Osteocyte (in vitro differentiated cells): ENCODE data around the gene CNTNAP2. TPM values are rescaled to one million over a fixed set of nuclear protein-coding genes. Genes with fewer than 3 reads are reported as not detected.

Experiments used
- DNase-seq: peaks from one replicate; pipeline ENCODE4 v3.0.0; 2021; ENCODE audit warnings: mixed read lengths; ENCODE audit not compliant: unreplicated experiment; ENCODE audit errors: extremely low spot score
- H3K27ac Mint-ChIP-seq: one replicate; pipeline ENCODE4 v1.8.0; 2021; ENCODE audit warnings: mild to moderate bottlenecking, mixed read lengths; ENCODE audit not compliant: unreplicated experiment
- H3K27me3 Mint-ChIP-seq: one replicate; pipeline ENCODE4 v1.8.0; 2021; ENCODE audit warnings: mixed read lengths; ENCODE audit not compliant: unreplicated experiment
- H3K36me3 Mint-ChIP-seq: one replicate; pipeline ENCODE4 v1.8.0; 2021; ENCODE audit warnings: mixed read lengths; ENCODE audit not compliant: unreplicated experiment
- H3K4me1 Mint-ChIP-seq: one replicate; pipeline ENCODE4 v1.8.0; 2021; ENCODE audit warnings: mixed read lengths; ENCODE audit not compliant: unreplicated experiment
- H3K4me3 Mint-ChIP-seq: one replicate; pipeline ENCODE4 v1.8.0; 2021; ENCODE audit warnings: mild to moderate bottlenecking, moderate library complexity, mixed read lengths; ENCODE audit not compliant: unreplicated experiment
- H3K9me3 Mint-ChIP-seq: one replicate; pipeline ENCODE4 v1.8.0; 2021; ENCODE audit warnings: mixed read lengths; ENCODE audit not compliant: unreplicated experiment
- CTCF ChIP-seq: fragments of 200-600 bp; sonication (generic); IDR thresholded peaks from 2 replicates; pipeline ENCODE4 v1.5.0; 2021; ENCODE audit warnings: antibody characterized with exemption, mild to moderate bottlenecking, moderate library complexity
- total RNA-seq: library from RNA; stranded (reverse); gene quantifications from 2 replicates; pipeline ENCODE4 v1.2.1, GENCODE V29; 2021

The CNTNAP2 gene
- total RNA-seq, 1 donor from 2014 or later, result 1.4 TPM

DNA sequence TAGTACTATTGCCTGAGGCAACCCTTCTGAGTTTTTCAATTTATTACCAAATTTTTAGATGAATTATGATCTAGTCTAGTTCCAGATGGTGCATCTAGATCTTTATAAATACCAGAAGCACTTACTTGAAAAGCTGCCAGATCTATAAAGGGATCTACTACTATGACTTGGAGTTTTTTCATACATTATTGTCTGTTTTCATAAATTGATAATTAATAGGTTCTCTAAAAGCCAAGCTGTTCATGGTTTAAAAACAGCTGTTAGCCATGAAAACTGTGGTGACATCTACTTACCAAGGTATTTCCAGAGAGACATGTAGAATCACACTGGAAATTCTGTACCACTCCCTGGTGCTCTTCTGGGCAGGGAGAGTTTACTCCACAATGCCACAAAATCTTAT, 1687.4 kb downstream of the CNTNAP2 start:
- H3K4me1 Mint-ChIP-seq, result no peaks in the 10 kb centered on the region
- no peaks in the 10 kb centered on the region for H3K36me3 Mint-ChIP-seq
- H3K27me3 Mint-ChIP-seq, result no peaks in the 10 kb centered on the region
- no peak overlapping the region for H3K4me3 Mint-ChIP-seq
- no peak for TF ChIP-seq CTCF
- no peak overlapping the region for H3K27ac Mint-ChIP-seq
- peaks cover 14% of the 10 kb centered on the region for H3K9me3 Mint-ChIP-seq
- no peak for DNase-seq

DNA sequence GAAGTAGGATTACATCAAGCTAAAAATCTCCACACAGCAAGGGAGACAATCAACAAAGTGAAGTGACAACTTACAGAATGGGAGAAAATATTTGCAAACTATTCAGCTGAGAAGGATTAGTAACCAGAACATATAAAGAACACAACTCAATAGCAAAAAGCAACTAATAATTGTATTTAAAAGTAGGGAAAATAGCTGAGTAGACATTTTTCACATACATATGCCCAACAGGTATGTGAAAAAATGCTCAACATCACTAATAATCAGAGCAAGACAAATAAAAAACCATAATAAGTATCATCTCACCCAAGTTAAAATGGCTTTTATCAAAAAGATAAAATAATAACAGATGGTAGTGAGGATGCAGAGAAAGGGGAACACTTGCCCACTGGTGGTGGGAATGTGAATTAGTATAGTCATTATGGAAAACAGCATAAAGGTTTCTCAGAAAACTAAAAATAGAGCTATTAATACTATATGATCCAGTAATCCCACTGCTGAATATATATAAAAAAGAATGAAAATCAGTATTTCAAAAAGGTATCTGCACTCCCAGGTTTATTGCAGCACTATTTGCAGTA, 1689.5 kb downstream of the CNTNAP2 start:
- TF ChIP-seq CTCF, result no peak
- DNase-seq, result no peak
- Mint-ChIP-seq H3K27me3 (no peaks in the 10 kb centered on the region), H3K4me3 (no peak overlapping the region), H3K36me3 (no peaks in the 10 kb centered on the region), H3K4me1 (no peaks in the 10 kb centered on the region), H3K27ac (no peak overlapping the region), H3K9me3 (peaks cover 14% of the 10 kb centered on the region)

DNA sequence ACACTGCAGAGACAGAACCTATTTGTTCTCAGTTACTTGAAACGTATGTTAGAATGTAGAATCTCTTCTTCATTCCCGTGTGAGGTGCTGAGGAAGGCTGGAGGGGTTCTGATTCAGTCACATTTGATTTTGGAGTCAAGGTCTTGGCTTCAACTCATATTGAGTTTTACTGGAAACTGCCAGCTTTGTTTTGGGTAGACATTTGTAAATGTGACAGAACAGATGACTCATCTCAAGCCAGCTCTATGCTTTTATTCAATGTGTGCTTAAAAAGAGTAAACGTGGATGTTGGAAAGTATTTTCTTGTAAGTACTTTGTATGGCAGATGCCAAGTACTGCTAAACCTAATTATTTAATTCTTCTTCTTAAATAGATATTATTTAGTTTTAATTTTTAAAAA, 1693.2 kb downstream of the CNTNAP2 start:
- Mint-ChIP-seq H3K27me3 (no peaks in the 10 kb centered on the region), H3K4me3 (no peak overlapping the region), H3K9me3 (peaks cover 14% of the 10 kb centered on the region), H3K36me3 (no peaks in the 10 kb centered on the region), H3K27ac (no peak overlapping the region), H3K4me1 (no peaks in the 10 kb centered on the region)
- no peak for DNase-seq
- no peak for TF ChIP-seq CTCF

GRCh38 chr7:147810269-147810668, 1693.7 kb downstream of the CNTNAP2 start:
- Mint-ChIP-seq H3K4me1 (no peaks in the 10 kb centered on the region), H3K36me3 (no peaks in the 10 kb centered on the region), H3K9me3 (peaks cover 14% of the 10 kb centered on the region), H3K27me3 (no peaks in the 10 kb centered on the region), H3K27ac (no peak overlapping the region), H3K4me3 (no peak overlapping the region)
- no peak for TF ChIP-seq CTCF
- DNase-seq, result no peak

DNA sequence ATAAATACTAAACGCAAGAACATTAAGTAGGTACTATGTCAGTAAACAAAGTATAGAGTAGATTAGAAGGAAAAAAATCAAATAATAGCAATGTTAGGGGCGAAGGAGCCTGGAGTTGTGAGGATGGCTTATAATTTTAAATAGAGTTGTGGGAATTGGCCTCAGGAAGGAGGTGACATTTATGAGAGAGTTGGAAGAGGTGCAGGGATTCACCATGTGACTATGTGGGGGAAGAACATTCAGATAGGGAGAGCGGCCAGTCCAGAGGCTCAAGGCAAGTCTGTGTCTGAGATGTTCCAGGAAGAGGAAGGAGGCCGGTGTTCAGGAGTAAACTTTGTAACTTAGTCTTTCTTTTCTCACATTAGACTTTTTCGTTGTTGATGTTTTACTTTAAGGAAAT, 1695.3 kb downstream of the CNTNAP2 start:
- DNase-seq, result no peak
- H3K4me1 Mint-ChIP-seq, result no peaks in the 10 kb centered on the region

More for the DNA sequence above, 1695.3 kb downstream of the CNTNAP2 start:
- Mint-ChIP-seq H3K36me3 (no peaks in the 10 kb centered on the region), H3K27me3 (no peaks in the 10 kb centered on the region), H3K4me3 (no peak overlapping the region), H3K27ac (no peak overlapping the region), H3K9me3 (no peaks in the 10 kb centered on the region)
- TF ChIP-seq CTCF, result no peak
